CD14-positive monocyte (primary cell): ENCODE data around the gene XIRP2. TPM values are rescaled to one million over a fixed set of nuclear protein-coding genes. Genes with fewer than 3 reads are reported as not detected.

Experiments used
- DNase-seq, 3 donors: peaks; one replicate each; pipeline ENCODE4 v3.0.0-alpha.2; 2011 to 2022
- H2AFZ ChIP-seq: 2 replicates; pipeline ENCODE4 v1.6.0; 2012; ENCODE audit warnings: mild to moderate bottlenecking, low read depth, low read length, inconsistent platforms; ENCODE audit not compliant: insufficient read depth, poor library complexity, severe bottlenecking
- H3K27ac ChIP-seq, 2 donors: 1 replicate in 1 of 2; 2 replicates in 1 of 2; pipeline ENCODE4 v1.5.1; 2012 to 2013; ENCODE audit warnings: low read length in 2 of 2, control low read depth in 1 of 2, inconsistent platforms in 1 of 2, low read depth in 1 of 2, mild to moderate bottlenecking in 1 of 2
- H3K27me3 ChIP-seq, 2 donors: one replicate each; pipeline versions ENCODE4 v1.6.0 to v1.6.1; 2011 to 2013; ENCODE audit warnings: low read length in 2 of 2; ENCODE audit not compliant: control insufficient read depth in 2 of 2, insufficient read depth in 2 of 2
- H3K36me3 ChIP-seq, 2 donors: replicated peaks in 1 of 2; 1 replicate in 1 of 2; 2 replicates in 1 of 2; pipeline versions ENCODE4 v1.5.1 to v1.6.1; 2012 to 2013; ENCODE audit warnings: low read length in 2 of 2, control low read depth in 1 of 2, inconsistent platforms in 1 of 2, mild to moderate bottlenecking in 1 of 2; ENCODE audit not compliant: insufficient read depth in 2 of 2, control insufficient read depth in 1 of 2
- H3K4me1 ChIP-seq, 2 donors: 1 replicate in 1 of 2; 2 replicates in 1 of 2; pipeline versions ENCODE4 v1.5.1 to v1.6.1; 2012 to 2013; ENCODE audit warnings: low read length in 2 of 2, control low read depth in 1 of 2, inconsistent platforms in 1 of 2, mild to moderate bottlenecking in 1 of 2, moderate library complexity in 1 of 2; ENCODE audit not compliant: insufficient read depth in 2 of 2, control insufficient read depth in 1 of 2
- H3K4me2 ChIP-seq: replicated peaks from 2 replicates; pipeline ENCODE3; 2012; ENCODE audit warnings: low read length, moderate library complexity, mild to moderate bottlenecking; ENCODE audit not compliant: poor library complexity, severe bottlenecking; ENCODE audit errors: extremely low read depth
- H3K4me3 ChIP-seq, 3 experiments: fragments of 200-600 bp in 1 of 3; sonication (generic) in 1 of 3; replicated peaks in 1 of 3; 1 replicate in 2 of 3; 2 replicates in 1 of 3; pipeline ENCODE4 v1.5.1; 2011 to 2013; ENCODE audit warnings: low read length in 3 of 3, mild to moderate bottlenecking in 3 of 3, control low read depth in 2 of 3, low read depth in 2 of 3, inconsistent platforms in 1 of 3, moderate library complexity in 1 of 3
- H3K79me2 ChIP-seq: 2 replicates; pipeline ENCODE4 v1.6.0; 2012; ENCODE audit warnings: mild to moderate bottlenecking, control low read depth, inconsistent platforms, low read length, moderate library complexity; ENCODE audit not compliant: insufficient read depth
- H3K9ac ChIP-seq: 2 replicates; pipeline ENCODE4 v1.6.0; 2017; ENCODE audit warnings: low read length, mild to moderate bottlenecking; ENCODE audit not compliant: insufficient read depth, poor library complexity, severe bottlenecking
- H3K9me3 ChIP-seq, 2 donors: replicated peaks in 1 of 2; 1 replicate in 1 of 2; 2 replicates in 1 of 2; pipeline versions ENCODE4 v1.5.1 to v1.6.1; 2012 to 2013; ENCODE audit warnings: low read length in 2 of 2, control low read depth in 1 of 2; ENCODE audit not compliant: control insufficient read depth in 1 of 2, insufficient read depth in 1 of 2
- H4K20me1 ChIP-seq: 2 replicates; pipeline ENCODE4 v1.6.0; 2012; ENCODE audit warnings: mild to moderate bottlenecking, low read length, control low read depth, moderate library complexity; ENCODE audit not compliant: insufficient read depth
- H3K27ac Mint-ChIP-seq, 7 donors: one replicate each; pipeline ENCODE4 v1.8.0; 2020; ENCODE audit warnings: mild to moderate bottlenecking in 7 of 7, mixed read lengths in 7 of 7, moderate library complexity in 6 of 7, inconsistent platforms in 2 of 7
- H3K27me3 Mint-ChIP-seq, 3 donors: one replicate each; pipeline ENCODE4 v1.8.0; 2021 to 2022; ENCODE audit warnings: low read depth in 3 of 3, mild to moderate bottlenecking in 3 of 3, mixed read lengths in 3 of 3, moderate library complexity in 3 of 3, inconsistent platforms in 1 of 3
- H3K36me3 Mint-ChIP-seq, 2 donors: one replicate each; pipeline ENCODE4 v1.8.0; 2020; ENCODE audit warnings: mixed read lengths in 2 of 2, inconsistent platforms in 1 of 2, mild to moderate bottlenecking in 1 of 2
- H3K4me1 Mint-ChIP-seq: one replicate; pipeline ENCODE4 v1.8.0; 2020; ENCODE audit warnings: mild to moderate bottlenecking, mixed read lengths
- H3K4me3 Mint-ChIP-seq, 2 donors: one replicate each; pipeline ENCODE4 v1.8.0; 2020; ENCODE audit warnings: mild to moderate bottlenecking in 2 of 2, mixed read lengths in 2 of 2, moderate library complexity in 1 of 2
- H3K9me3 Mint-ChIP-seq, 7 donors: one replicate each; pipeline ENCODE4 v1.8.0; 2020 to 2022; ENCODE audit warnings: mixed read lengths in 7 of 7, mild to moderate bottlenecking in 6 of 7, moderate library complexity in 6 of 7, inconsistent platforms in 2 of 7
- WGBS: methylation state at CpG from one replicate; pipeline ENCODE4 v1.1.5; 2013; ENCODE audit warnings: missing lambda C conversion rate; ENCODE audit not compliant: insufficient coverage; 5-methylcytosine and 5-hydroxymethylcytosine counted together
- intact Hi-C, 2 donors: fragments of 100-400 bp; cut with micrococcal nuclease; formaldehyde crosslinking; loops; one replicate each; pipeline versions ENCODE4 v1.15.0 to v1.15.1; 2023
- polyA plus RNA-seq, 3 donors: library from polyadenylated mRNA; depleted of rRNA in 1 of 3; unstranded in 2 of 3; stranded (reverse) in 1 of 3; fragments of 300-500 nt in 2 of 3; fragments of >200 nt in 1 of 3; fragmentation: Illumina TruSeq in 2 of 3; gene quantifications; 1 replicate in 2 of 3; 2 replicates in 1 of 3; pipeline ENCODE4 v1.2.3, GENCODE V29; 2012 to 2021
- TF ChIP-seq, protein P1 (sequence below): fragments of 200-600 bp; IDR thresholded peaks from one replicate; pipeline ENCODE4 v1.8.0; 2022; ENCODE audit warnings: antibody characterized with exemption, mild to moderate bottlenecking

The XIRP2 gene
- polyA plus RNA-seq, 3 donors, result not detected

- H3K9me3 Mint-ChIP-seq, result peaks cover 0 to 8% (median 5%) of the 10 kb centered on the region in 7 donors
Observed at GRCh38 chr2:167279810-167280209, 391.5 kb downstream of the XIRP2 start.

DNA sequence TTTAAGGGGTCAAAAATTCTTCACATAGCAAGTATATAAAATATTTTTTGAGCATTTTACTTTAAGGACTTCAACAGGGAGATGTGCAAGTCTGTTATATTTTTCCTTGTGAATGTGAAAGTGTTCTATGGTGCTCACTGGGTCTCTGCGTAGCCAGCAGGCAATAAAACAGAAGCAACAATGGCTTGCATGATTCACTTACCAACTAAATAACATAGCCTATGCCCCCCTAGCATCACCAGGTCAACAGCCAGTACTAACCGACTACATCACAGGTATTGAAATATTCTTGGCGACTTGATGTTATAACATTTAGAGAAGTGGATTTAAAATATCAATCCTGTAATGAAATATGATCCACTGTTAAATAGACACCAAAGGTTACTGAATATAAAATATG lies 398.9 kb downstream of the XIRP2 start:
- no peaks in the 10 kb centered on the region for H4K20me1 ChIP-seq
- Mint-ChIP-seq H3K27me3 (peaks cover 20 to 30% (median 22%) of the 10 kb centered on the region in 3 donors), H3K27ac (no peak overlapping the region), H3K4me1 (peaks cover 2% of the 10 kb centered on the region), H3K4me3 (no peak overlapping the region), H3K36me3 (no peaks in the 10 kb centered on the region), H3K9me3 (peaks cover 0 to 2% (median 0%) of the 10 kb centered on the region in 7 donors)
- no peak overlapping the region for H3K4me2 ChIP-seq
- no peak overlapping the region for H3K27ac ChIP-seq
- peaks cover under 1 to 2% of the 10 kb centered on the region in 2 donors for H3K4me1 ChIP-seq
- no peak for DNase-seq
- H3K36me3 ChIP-seq, result no peaks in the 10 kb centered on the region
- no CpG with 5 or more reads among the region's 3 CpGs for WGBS
- intact Hi-C loops, result no loop called here
- H3K4me3 ChIP-seq, result no peak overlapping the region
- no peaks in the 10 kb centered on the region for H3K79me2 ChIP-seq
- H3K27me3 ChIP-seq, result peaks cover 18 to 42% of the 10 kb centered on the region in 2 donors
- H3K9ac ChIP-seq, result no peak overlapping the region
- H3K9me3 ChIP-seq, result no peaks in the 10 kb centered on the region
- TF ChIP-seq, protein P1, sequence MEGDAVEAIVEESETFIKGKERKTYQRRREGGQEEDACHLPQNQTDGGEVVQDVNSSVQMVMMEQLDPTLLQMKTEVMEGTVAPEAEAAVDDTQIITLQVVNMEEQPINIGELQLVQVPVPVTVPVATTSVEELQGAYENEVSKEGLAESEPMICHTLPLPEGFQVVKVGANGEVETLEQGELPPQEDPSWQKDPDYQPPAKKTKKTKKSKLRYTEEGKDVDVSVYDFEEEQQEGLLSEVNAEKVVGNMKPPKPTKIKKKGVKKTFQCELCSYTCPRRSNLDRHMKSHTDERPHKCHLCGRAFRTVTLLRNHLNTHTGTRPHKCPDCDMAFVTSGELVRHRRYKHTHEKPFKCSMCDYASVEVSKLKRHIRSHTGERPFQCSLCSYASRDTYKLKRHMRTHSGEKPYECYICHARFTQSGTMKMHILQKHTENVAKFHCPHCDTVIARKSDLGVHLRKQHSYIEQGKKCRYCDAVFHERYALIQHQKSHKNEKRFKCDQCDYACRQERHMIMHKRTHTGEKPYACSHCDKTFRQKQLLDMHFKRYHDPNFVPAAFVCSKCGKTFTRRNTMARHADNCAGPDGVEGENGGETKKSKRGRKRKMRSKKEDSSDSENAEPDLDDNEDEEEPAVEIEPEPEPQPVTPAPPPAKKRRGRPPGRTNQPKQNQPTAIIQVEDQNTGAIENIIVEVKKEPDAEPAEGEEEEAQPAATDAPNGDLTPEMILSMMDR, result no peak
- no peak overlapping the region for H2AFZ ChIP-seq

More at GRCh38 chr2:167279810-167280209, 391.5 kb downstream of the XIRP2 start:
- Histone ChIP-seq H3K9ac (no peak overlapping the region), H3K4me1 (no peaks in the 10 kb centered on the region), H2AFZ (no peak overlapping the region), H3K36me3 (no peaks in the 10 kb centered on the region), H3K4me3 (no peak overlapping the region), H3K4me2 (no peak overlapping the region), H3K27me3 (no peaks in the 10 kb centered on the region), H3K9me3 (peaks cover 0 to 4% of the 10 kb centered on the region in 2 donors), H3K27ac (no peak overlapping the region), H3K79me2 (no peaks in the 10 kb centered on the region), H4K20me1 (no peaks in the 10 kb centered on the region)
- Mint-ChIP-seq H3K27ac (no peak overlapping the region), H3K4me1 (no peaks in the 10 kb centered on the region), H3K4me3 (no peak overlapping the region), H3K27me3 (peaks cover 0 to 2% (median 0%) of the 10 kb centered on the region in 3 donors), H3K36me3 (no peaks in the 10 kb centered on the region)
- TF ChIP-seq, protein P1, result no peak
- intact Hi-C loops, result no loop called here
- no peak for DNase-seq
- 96% methylated on average over 4 of the region's 5 CpGs for whole genome bisulfite sequencing
